Loucy (cell line): Measurements from ENCODE around the gene CLVS2.

Source experiments
- H2AFZ ChIP-seq: fragments of 200-600 bp; sonication (generic); 2 replicates; pipeline ENCODE4 v1.6.0; 2016; ENCODE audit warnings: antibody characterized with exemption, mild to moderate bottlenecking, low read length, moderate library complexity
- H3F3A ChIP-seq: fragments of 200-600 bp; 2 replicates; pipeline ENCODE4 v1.6.0; 2016; ENCODE audit warnings: antibody characterized with exemption, low read depth, mild to moderate bottlenecking
- H3K27me3 ChIP-seq: fragments of 200-600 bp; sonication (generic); 2 replicates; pipeline ENCODE4 v1.6.1; 2014; ENCODE audit warnings: low read length, mild to moderate bottlenecking; ENCODE audit not compliant: insufficient read depth, poor library complexity, severe bottlenecking
- H3K36me3 ChIP-seq: fragments of 200-600 bp; sonication (generic); 2 replicates; pipeline ENCODE4 v1.6.1; 2016; ENCODE audit warnings: low read length; ENCODE audit not compliant: insufficient read depth
- H3K4me1 ChIP-seq: fragments of 200-600 bp; sonication (generic); 2 replicates; pipeline ENCODE4 v1.5.1; 2014; ENCODE audit warnings: low read length, mild to moderate bottlenecking; ENCODE audit not compliant: insufficient read depth, poor library complexity, severe bottlenecking
- H3K4me2 ChIP-seq: fragments of 200-600 bp; sonication (generic); 2 replicates; pipeline ENCODE4 v1.6.0; 2014; ENCODE audit warnings: antibody characterized with exemption, low read length, low read depth, mild to moderate bottlenecking; ENCODE audit not compliant: poor library complexity, severe bottlenecking
- H3K4me3 ChIP-seq: fragments of 200-600 bp; sonication (generic); 2 replicates; pipeline ENCODE4 v1.5.1; 2014; ENCODE audit warnings: low read length, mild to moderate bottlenecking, mixed read lengths; ENCODE audit not compliant: poor library complexity, severe bottlenecking
- H3K79me2 ChIP-seq: fragments of 200-600 bp; sonication (generic); 2 replicates; pipeline ENCODE4 v1.6.1; 2014; ENCODE audit warnings: low read length; ENCODE audit not compliant: insufficient read depth
- H3K9ac ChIP-seq: fragments of 200-600 bp; sonication (generic); 2 replicates; pipeline ENCODE4 v1.6.0; 2014; ENCODE audit warnings: mild to moderate bottlenecking, low read depth, low read length, moderate library complexity; ENCODE audit not compliant: poor library complexity, severe bottlenecking
- H3K9me2 ChIP-seq: fragments of 200-600 bp; sonication (generic); replicated peaks from 2 replicates; pipeline ENCODE4 v1.6.1; 2016; ENCODE audit warnings: low read depth, low read length, mixed read lengths
- H3K9me3 ChIP-seq: fragments of 200-600 bp; sonication (generic); 2 replicates; pipeline ENCODE4 v1.6.1; 2014; ENCODE audit warnings: mild to moderate bottlenecking, antibody characterized with exemption, low read length, low read depth; ENCODE audit not compliant: insufficient read depth
- H4K20me1 ChIP-seq: fragments of 200-600 bp; sonication (generic); 2 replicates; pipeline ENCODE4 v1.6.0; 2014; ENCODE audit warnings: antibody characterized with exemption, low read length, mild to moderate bottlenecking; ENCODE audit not compliant: insufficient read depth, poor library complexity, severe bottlenecking
- CTCF ChIP-seq: fragments of 200-600 bp; sonication (generic); conservative IDR thresholded peaks from 2 replicates; pipeline ENCODE4 v1.5.1; 2014; ENCODE audit warnings: mild to moderate bottlenecking, antibody characterized with exemption, low read length
- EZH2phosphoT487 ChIP-seq: fragments of 200-600 bp; IDR thresholded peaks from 2 replicates; pipeline ENCODE4 v1.6.1; 2018; ENCODE audit warnings: antibody characterized with exemption, mild to moderate bottlenecking, moderate library complexity, borderline replicate concordance

CLVS2 gene

GRCh38 chr6:122956376-122956775 lies 39.7 kb upstream of the CLVS2 start:
- no peaks in the 10 kb centered on the region for H3K9me2 ChIP-seq
- H3K36me3 ChIP-seq: no peaks in the 10 kb centered on the region
- H2AFZ ChIP-seq: no peak overlapping the region
- TF ChIP-seq EZH2phosphoT487 (no peak), CTCF (no peak)
- H3F3A ChIP-seq: no peaks in the 10 kb centered on the region
- H4K20me1 ChIP-seq: no peaks in the 10 kb centered on the region
- H3K4me3 ChIP-seq: no peak overlapping the region
- H3K9me3 ChIP-seq: no peaks in the 10 kb centered on the region; the same call in 1 of the 2 replicates
- no peaks in the 10 kb centered on the region for H3K4me1 ChIP-seq
- H3K79me2 ChIP-seq: no peaks in the 10 kb centered on the region
- H3K9ac ChIP-seq: no peak overlapping the region
- H3K4me2 ChIP-seq: no peak overlapping the region
- H3K27me3 ChIP-seq: no peaks in the 10 kb centered on the region

GRCh38 chr6:122962000-122962624 lies 33.9 kb upstream of the CLVS2 start:
- H3K4me1 ChIP-seq: no peaks in the 10 kb centered on the region
- no peaks in the 10 kb centered on the region for H3K9me3 ChIP-seq
- no peak overlapping the region for H2AFZ ChIP-seq
- no peaks in the 10 kb centered on the region for H3K27me3 ChIP-seq
- H3K36me3 ChIP-seq: no peaks in the 10 kb centered on the region
- TF ChIP-seq CTCF: no peak
- no peak for TF ChIP-seq EZH2phosphoT487
- no peaks in the 10 kb centered on the region for H4K20me1 ChIP-seq
- H3K9me2 ChIP-seq: no peaks in the 10 kb centered on the region
- H3K9ac ChIP-seq: no peak overlapping the region
- no peak overlapping the region for H3K4me2 ChIP-seq
- no peak overlapping the region for H3K4me3 ChIP-seq
- H3F3A ChIP-seq: no peaks in the 10 kb centered on the region
- no peaks in the 10 kb centered on the region for H3K79me2 ChIP-seq

- Histone ChIP-seq H3K4me1 (no peaks in the 10 kb centered on the region), H4K20me1 (no peaks in the 10 kb centered on the region), H3K36me3 (no peaks in the 10 kb centered on the region), H3K4me3 (no peak overlapping the region), H3K79me2 (no peaks in the 10 kb centered on the region), H3K9ac (no peak overlapping the region), H3K4me2 (no peak overlapping the region), H3F3A (no peaks in the 10 kb centered on the region), H3K9me3 (no peaks in the 10 kb centered on the region), H3K27me3 (no peaks in the 10 kb centered on the region), H2AFZ (no peak overlapping the region), H3K9me2 (no peaks in the 10 kb centered on the region)
- TF ChIP-seq CTCF (no peak), EZH2phosphoT487 (no peak)
These were observed 26.0 kb upstream of the CLVS2 start for GRCh38 chr6:122969999-122970533.
